Measurements from ENCODE around the gene MARK3. TPM values are rescaled to one million over a fixed set of nuclear protein-coding genes. Genes with fewer than 3 reads are reported as not detected.

MARK3 gene
- total and polyA plus RNA-seq, 2 of the 4 experiments (the other 2 are of a cell fraction): 78.5 to 80.5 TPM

DNA sequence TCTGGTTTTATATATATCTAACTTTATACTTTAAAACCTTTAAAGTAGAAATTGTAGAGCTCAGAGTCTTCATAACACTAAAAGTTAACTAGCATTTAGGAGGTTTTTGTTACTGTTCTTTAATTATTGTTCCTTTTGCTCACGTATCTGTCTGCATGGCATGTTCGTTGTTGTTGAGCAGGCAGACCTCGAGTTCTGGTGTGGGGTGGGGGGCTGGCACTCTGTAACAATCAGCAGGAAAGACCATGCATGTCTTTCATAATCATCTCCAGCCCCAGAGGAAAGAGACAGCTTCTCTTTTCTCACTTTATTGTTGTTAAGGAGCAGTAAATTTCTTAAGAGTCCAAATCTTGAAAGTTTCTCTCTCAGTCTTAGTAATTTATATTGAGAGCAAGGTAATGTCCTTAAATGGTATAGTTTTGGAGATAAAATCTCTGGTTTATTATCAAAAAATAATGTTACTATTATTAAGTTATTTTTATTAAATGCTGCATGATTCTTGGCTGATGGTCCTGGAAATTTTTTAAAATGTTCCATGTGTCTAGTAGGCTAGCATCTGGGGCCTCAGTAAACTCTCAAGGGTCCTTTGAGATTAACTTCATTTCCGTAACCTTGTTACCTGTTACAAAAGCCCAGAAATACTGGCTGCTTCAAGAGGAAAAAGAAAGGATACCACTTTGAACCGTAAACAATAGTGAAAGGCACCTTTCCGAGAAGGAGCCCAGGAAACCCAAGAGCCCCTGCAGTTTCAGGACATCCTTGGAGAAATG, 107.1 kb downstream of the MARK3 start:
- Histone ChIP-seq H4K8ac (ENCODE audit: low read depth in 2 of 2, low read length in 2 of 2) (no peak overlapping the region), H2BK120ac (ENCODE audit: low read depth, low read length) (no peak overlapping the region), H3K9ac (ENCODE audit: low read depth, low read length) (no peak overlapping the region), H3K14ac (replicated peaks; ENCODE audit: low read depth, low read length) (no peak overlapping the region), H2BK20ac (ENCODE audit: low read depth, low read length) (no peak overlapping the region), H3K4me2 (ENCODE audit: low read depth, low read length) (no peak overlapping the region), H4K5ac (ENCODE audit: low read depth, low read length) (no peak overlapping the region), H3K79me1 (ENCODE audit: low read depth in 1 of 2, low read length in 2 of 2) (peaks cover 19 to 62% of the 10 kb centered on the region in 2 experiments), H3K4me3 (ENCODE audit: insufficient read depth, low read depth, low read length) (no peak overlapping the region), H4K91ac (ENCODE audit: insufficient read depth, low read depth, low read length) (no peak overlapping the region), H3K56ac (ENCODE audit: extremely low read depth, insufficient read depth, low read length) (no peak overlapping the region), H3K23ac (ENCODE audit: low read depth, low read length) (no peak overlapping the region), H3K4ac (ENCODE audit: low read depth, low read length) (no peak overlapping the region), H3K36me3 (ENCODE audit: control insufficient read depth, insufficient read depth, low read length) (peaks cover 49% of the 10 kb centered on the region), H2BK15ac (ENCODE audit: low read depth, low read length) (no peak overlapping the region), H3K27me3 (ENCODE audit: control insufficient read depth, insufficient read depth, low read length) (no peaks in the 10 kb centered on the region), H3K27ac (ENCODE audit: insufficient read depth, low read length) (no peak overlapping the region), H3K4me1 (ENCODE audit: control insufficient read depth, insufficient read depth, low read length) (peaks cover 13% of the 10 kb centered on the region), H4K20me1 (ENCODE audit: insufficient read depth, low read length) (peaks cover 14% of the 10 kb centered on the region; the same call in 1 of the 2 replicates), H3K18ac (ENCODE audit: low read depth, low read length) (no peak overlapping the region), H3K9me3 (ENCODE audit: control insufficient read depth, insufficient read depth, low read length) (no peaks in the 10 kb centered on the region), H2AK5ac (ENCODE audit: low read depth, low read length) (no peak overlapping the region), H2AFZ (replicated peaks; ENCODE audit: low read length, poor library complexity) (no peak overlapping the region), H2BK5ac (ENCODE audit: low read depth, low read length, poor library complexity, severe bottlenecking) (no peak overlapping the region), H3K9me1 (ENCODE audit: insufficient read depth, low read length) (peaks cover 9% of the 10 kb centered on the region), H2AK9ac (replicated peaks; ENCODE audit: low read depth, low read length, poor library complexity) (no peak overlapping the region)
- WGBS, 2 experiments (ENCODE audit: extremely low coverage in 2 of 2, insufficient read length in 1 of 2): no CpG with 5 or more reads among the region's 6 CpGs
- ChIA-PET CTCF (no interaction called here), POLR2A (ENCODE audit: unreplicated experiment) (no interaction called here)
- DNase-seq (no peak), ATAC-seq (ENCODE audit: low read depth) (no peak)
- no TSS peak for BruUV-seq (replicated peaks)
- dilution Hi-C loops (cut with HindIII; ENCODE audit: low sequenced_read_pairs, unreplicated experiment): no loop called here
- TF ChIP-seq BHLHE40 (IDR thresholded peaks at IDR 0.05; ENCODE audit: low read depth, low read length): no peak
- no peak for TF ChIP-seq FOS (IDR thresholded peaks at IDR 0.05; ENCODE audit: low read depth, low read length)
- no peak for TF ChIP-seq CTCF (conservative IDR thresholded peaks at IDR 0.05; ENCODE audit: low read depth, low read length)
- TF ChIP-seq CEBPB (IDR thresholded peaks at IDR 0.05; ENCODE audit: low read depth, low read length): no peak
- TF ChIP-seq RCOR1 (IDR thresholded peaks at IDR 0.05; ENCODE audit: insufficient replicate concordance, low read length): no peak
- no peak for TF ChIP-seq MXI1 (IDR thresholded peaks at IDR 0.05; ENCODE audit: borderline replicate concordance, low read depth, low read length)
- no peak for TF ChIP-seq NFE2L2 (IDR thresholded peaks at IDR 0.05; ENCODE audit: low read depth, low read length)
- no peak for TF ChIP-seq MAFK (IDR thresholded peaks at IDR 0.05; ENCODE audit: low read depth, low read length)
- TF ChIP-seq MAZ (IDR thresholded peaks at IDR 0.05; ENCODE audit: borderline replicate concordance, low read depth, low read length): no peak
- TF ChIP-seq, protein P1, sequence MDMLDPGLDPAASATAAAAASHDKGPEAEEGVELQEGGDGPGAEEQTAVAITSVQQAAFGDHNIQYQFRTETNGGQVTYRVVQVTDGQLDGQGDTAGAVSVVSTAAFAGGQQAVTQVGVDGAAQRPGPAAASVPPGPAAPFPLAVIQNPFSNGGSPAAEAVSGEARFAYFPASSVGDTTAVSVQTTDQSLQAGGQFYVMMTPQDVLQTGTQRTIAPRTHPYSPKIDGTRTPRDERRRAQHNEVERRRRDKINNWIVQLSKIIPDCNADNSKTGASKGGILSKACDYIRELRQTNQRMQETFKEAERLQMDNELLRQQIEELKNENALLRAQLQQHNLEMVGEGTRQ (IDR thresholded peaks at IDR 0.05; ENCODE audit: low read depth, low read length): no peak
- TF ChIP-seq POLR2A (IDR thresholded peaks at IDR 0.05; ENCODE audit: low read depth, low read length): no peak
- in situ Hi-C loops (cut with MboI; ENCODE audit: low sequenced_read_pairs): no loop called here
- intact Hi-C loops (cut with micrococcal nuclease): no loop called here

All from IMR-90 (cell line).